NCI-H2107 treated with DMSO at 0.1 percent for 48 hours (cell line): ENCODE results near the gene GLI2.

Experiments used
- DNase-seq: peaks from one replicate; lab custom pipeline; 2025; ENCODE audit not compliant: unreplicated experiment; lab: John Stamatoyannopoulos, UW

The GLI2 gene

GRCh38 chr2:120735746-120736170 is at the start of gene GLI2:
Gene GLI2, plus strand, starts transcription at chr2:120735868. Its CDS starts 61,453 bp downstream, at chr2:120797321.
- DNase-seq, result peak; percentile 38

GRCh38 chr2:120685974-120686297 is 49.7 kb upstream of the GLI2 start:
- no peak for DNase-seq

- DNase-seq, result no peak
These were observed 49.0 kb upstream of the GLI2 start for GRCh38 chr2:120686511-120687168.

- no peak for DNase-seq
These were observed 48.5 kb upstream of the GLI2 start for GRCh38 chr2:120687210-120687609.

DNA sequence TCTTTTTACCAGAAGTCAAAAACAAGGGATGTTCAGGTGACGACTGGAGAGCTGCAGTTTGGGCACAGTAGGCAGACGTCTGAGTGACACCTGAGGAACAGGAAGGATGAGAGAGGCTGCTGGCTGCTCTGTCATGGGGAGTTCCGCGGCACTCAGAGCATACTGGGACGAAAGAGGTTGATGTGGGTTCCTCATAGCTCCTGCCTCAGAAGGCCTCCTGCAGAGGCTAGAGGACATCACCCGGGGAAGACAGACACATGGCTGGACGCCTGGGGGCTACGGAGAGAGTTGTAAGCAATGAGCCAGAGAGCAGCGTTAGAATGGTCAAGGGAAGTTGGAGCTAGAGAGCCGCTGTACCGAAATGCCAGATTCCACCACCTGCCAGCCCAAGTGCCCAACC is 45.1 kb upstream of the GLI2 start:
- no peak for DNase-seq

DNA sequence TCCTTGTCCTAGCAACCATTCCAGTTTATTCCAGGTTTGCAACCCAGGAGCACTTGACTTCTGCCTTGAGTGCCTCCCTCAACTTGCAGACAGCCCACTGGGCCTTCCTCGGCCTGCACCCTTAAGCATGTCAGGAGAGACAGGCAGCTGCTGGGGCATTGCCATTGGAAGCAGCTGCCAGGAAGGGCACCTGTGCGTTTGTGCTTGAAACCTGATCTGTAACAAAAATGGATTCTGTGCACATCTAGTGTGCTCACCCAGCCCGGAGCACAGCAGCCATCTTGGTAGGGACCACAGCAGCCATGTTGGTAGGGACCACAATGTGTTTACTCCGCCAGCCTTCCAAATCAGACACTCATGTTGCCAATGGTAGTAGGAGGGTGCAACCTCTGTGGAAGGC is 44.3 kb upstream of the GLI2 start:
- peak; percentile 20 for DNase-seq

DNA sequence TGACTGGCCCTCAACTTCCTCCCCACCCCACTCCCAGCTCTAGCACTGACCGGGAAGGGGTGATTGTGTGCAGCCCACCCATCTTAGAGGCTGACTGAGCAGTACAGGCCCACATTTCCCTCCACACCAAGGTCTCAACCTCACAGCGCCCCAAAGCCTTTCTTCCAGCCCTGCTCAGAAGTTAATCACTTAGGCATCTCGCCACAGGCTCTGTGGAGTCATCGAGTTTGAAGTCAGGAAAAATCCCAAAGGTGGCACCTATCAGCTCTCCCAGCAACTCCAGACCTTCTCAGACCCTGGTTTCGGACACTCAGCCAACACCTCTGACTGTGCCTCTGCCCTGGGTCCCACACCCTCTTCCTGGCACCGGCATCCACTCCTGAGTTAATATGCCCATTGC is 43.0 kb upstream of the GLI2 start:
- no peak for DNase-seq

GRCh38 chr2:120693121-120693520 is 42.5 kb upstream of the GLI2 start:
- no peak for DNase-seq

DNA sequence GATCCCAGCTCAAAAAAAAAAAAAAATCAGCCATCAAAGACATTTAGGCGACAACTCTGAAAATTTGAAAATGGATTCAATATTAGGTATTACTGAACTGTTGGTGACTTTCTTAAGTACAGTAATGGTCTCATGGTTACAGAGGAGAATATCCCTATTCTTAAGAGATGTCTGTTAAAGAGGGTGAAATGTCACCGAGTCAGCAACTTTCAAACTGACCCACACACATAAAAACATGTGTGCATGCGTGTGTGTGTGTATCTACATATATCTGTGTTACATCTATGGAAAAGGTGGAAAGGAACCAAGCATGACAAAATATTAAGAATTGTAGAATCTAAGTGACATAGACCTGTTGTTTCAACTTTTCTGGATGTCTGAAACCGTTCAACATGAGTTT is 41.6 kb upstream of the GLI2 start:
- DNase-seq, result no peak

DNA sequence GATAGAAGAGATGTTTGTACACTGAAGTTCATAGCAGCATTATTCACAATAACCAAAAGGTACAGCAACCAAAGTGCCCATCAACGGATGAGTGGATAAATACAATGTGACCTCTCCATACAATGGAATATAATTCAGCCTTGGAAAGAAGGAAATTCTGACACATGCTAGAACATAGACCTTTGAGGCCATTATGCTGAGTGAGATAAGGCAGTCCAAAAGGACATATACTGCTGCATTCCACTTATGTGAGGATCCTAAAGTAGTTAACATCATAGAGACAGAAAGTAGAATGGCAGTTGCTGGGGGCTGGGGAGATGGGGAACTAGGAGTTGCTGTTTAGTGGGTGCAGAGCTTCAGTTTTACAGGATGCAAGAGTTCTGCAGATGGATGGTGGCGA is 38.2 kb upstream of the GLI2 start:
- DNase-seq, result no peak

DNA sequence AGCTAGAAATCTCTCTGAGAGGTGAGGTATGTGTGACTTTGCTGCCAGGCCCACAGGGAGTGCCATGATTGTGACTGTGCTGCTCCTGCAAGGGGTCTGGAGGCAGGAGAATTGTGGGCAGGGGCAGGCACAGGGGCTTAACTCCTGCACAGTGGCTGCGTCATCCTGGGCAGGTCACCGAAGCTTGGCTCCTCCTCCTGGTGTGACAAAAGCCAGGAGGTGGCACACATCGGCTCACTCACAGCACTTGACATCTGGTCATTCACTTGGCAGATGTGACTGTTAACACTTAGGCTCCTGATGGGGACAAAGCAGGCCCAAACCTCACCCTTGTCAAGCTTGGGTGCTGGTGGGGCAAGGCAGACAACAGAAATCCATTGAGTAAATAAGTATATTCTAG is 36.4 kb upstream of the GLI2 start:
- DNase-seq, result no peak

- DNase-seq, result no peak
These were observed 35.0 kb upstream of the GLI2 start for GRCh38 chr2:120700659-120701058.

GRCh38 chr2:120701096-120701495 is 34.6 kb upstream of the GLI2 start:
- DNase-seq, result no peak

DNA sequence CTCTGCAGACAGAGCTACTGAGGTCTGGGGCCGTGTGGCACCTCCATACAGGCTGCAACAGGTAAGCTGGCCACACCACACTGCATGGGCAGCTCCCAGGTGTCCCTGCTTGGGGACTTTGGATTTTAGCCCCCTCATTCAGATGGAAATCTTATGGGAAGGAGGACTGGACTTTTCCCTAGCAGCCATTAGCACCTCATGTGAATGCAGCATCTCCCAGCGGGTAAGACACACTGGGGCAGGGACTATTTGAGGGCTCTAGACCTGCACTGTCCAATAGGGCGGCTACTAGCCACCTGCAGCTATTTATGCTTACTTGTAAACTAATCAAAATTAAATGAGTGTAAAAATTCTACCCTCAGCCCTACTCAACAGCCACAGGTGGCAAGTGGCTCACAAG is 34.2 kb upstream of the GLI2 start:
- DNase-seq, result no peak

DNA sequence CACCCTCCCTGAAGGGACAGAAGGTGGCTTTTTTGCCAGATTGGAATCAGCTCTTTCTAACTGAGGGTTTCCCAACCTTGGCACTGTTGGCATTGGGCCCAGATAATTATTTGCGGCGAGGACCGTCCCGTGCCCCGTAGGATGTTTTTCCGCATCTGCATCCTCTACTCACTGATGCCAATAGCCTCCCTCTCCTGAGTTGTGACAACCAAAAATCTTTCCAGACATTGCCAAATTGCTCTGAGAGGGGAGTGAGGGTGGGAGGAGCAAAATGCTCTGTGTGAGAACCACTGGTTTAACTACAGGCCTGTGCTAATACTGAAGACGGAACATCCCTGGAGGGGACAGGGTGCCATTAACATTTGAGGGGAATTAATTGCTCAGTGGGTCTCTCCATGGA is 33.6 kb upstream of the GLI2 start:
- no peak for DNase-seq

GRCh38 chr2:120702801-120703200 is 32.9 kb upstream of the GLI2 start:
- DNase-seq, result no peak

GRCh38 chr2:120703330-120703994 is 32.2 kb upstream of the GLI2 start:
- DNase-seq, result no peak

DNA sequence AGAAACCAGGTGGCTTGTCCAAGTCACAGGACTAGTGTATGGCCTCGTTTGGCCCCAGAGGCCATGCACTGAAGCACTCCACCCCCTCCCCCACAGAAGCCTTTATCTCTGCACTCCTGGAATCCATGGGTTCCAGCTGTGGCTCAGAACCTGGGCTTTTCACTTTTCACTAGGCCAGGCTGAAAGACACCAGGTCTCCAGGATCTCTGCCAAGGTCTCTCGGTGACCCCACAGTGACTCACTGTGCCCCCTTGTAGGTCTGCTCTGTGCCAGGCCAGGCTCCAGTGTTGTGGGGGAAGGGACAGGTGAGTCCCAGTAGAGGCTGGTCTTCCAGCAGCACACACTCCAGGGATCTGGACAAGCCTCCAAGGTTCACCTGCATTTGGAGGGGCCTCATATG is 31.0 kb upstream of the GLI2 start:
- DNase-seq, result no peak

- DNase-seq, result no peak
These were observed 27.9 kb upstream of the GLI2 start for GRCh38 chr2:120707816-120708215.

DNA sequence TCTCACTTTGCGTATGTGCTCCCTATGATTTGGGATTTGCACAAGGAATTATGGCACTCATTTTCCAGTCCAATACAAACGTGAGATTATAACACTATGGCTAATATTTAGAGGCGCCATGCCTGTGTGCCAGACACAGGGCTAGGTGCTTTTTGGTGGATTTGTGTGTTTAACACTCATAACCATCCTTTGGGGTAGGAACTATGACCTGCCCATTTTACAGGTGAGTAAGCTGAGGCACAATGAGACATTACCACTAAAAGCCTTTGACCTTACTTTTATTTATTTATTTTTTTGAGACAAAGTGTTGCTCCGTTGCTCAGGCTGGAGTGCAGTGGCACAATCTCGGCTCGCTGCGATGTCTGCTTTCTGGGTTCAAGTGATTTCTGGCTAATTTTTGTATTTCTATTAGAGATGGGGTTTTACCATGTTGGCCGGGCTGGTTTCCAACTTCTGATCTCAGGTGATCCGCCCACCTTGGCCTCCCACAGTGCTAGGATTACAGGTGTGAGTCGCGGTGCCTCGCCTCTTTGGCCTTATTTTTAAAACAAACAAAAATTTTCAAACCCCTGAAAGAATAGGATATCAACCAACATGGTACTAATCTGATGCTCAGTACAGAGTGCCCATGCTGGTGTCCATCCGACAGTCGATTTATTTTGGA is 26.6 kb upstream of the GLI2 start:
- no peak for DNase-seq

DNA sequence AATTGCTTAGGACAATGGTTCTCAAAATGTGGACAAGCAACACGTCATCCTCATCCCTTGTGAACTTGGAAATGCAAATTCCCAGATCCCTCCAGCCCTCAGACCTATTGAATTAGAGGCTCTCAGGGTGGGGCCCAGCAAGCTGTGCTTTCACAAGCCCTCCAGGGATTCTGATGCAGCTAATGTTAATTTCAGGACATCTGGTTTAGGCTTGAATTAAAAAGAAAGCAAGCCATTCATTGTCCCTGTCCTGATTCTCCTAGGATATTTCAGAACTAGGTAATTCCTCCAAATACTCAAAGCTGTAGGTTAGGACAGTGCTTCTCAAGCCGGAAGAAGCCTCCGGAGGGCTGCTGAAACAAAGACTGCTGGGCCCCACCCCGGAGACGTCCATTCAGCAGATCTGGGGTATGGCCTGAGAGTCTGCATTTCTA is 26.0 kb upstream of the GLI2 start:
- no peak for DNase-seq

- no peak for DNase-seq
These were observed 25.4 kb upstream of the GLI2 start for GRCh38 chr2:120710256-120710655.

GRCh38 chr2:120711694-120712093 is 24.0 kb upstream of the GLI2 start:
- DNase-seq, result no peak
